Measurements from ENCODE around the gene MYRIP.
A peak's percentile ranks its signal among the peaks of the same experiment; 100 is the strongest.
"Not testable (repeated sequence)": the region's sequence is repeated elsewhere in the genome, so short reads cannot be mapped to it uniquely, and the experiment has no call there.

MYRIP gene

GRCh38 chr3:40268802-40269524, 459.6 kb downstream of the MYRIP start:
- no peak for DNase-seq (ENCODE audit: low read depth, low spot score)

DNA sequence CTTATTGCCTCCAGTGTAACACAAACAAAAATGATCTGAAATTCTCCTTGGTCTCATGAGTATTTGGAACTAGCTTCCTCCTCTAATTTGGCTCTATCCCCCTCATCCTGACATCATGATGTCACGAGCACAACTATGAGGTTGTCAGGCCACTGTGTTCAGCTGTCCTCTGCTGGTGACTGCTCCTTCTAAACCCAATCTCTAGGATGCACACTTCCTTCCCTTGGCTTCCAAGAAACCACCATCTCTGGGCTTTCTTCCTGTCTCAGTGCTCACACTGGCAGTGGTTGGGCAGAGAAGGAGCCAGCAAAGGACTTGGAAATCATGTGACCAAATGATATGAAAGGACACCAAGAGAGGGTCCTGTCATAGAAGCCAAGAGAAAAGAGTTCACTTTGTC, 469.4 kb downstream of the MYRIP start:
- DNase-seq (ENCODE audit: low read depth, low spot score) = no peak
- no peak overlapping the region for H3K4me3 ChIP-seq (ENCODE audit: low read length)

More at GRCh38 chr3:40268802-40269524, 459.6 kb downstream of the MYRIP start:
- H3K4me3 ChIP-seq (ENCODE audit: low read length) = no peak overlapping the region

DNA sequence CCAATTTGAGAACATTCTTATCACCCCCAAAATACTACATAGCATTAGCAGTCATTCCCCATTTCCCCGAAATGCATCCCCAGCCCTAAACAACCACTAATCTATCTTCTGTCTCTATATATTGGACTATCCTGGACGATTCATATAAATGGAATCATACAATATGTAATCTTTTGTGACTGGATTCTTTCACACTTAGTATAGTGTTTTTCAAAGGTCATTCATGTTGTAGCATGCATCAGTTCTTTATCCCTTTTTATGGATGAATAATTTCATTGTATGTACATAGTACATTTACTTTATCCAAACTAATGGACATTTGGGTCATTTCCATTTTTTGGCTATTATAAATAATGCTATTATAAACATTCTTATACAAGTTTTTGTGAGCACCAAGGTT, 472.6 kb downstream of the MYRIP start:
- no peak overlapping the region for H3K4me3 ChIP-seq (ENCODE audit: low read length)
- no peak for DNase-seq (ENCODE audit: low read depth, low spot score)

DNA sequence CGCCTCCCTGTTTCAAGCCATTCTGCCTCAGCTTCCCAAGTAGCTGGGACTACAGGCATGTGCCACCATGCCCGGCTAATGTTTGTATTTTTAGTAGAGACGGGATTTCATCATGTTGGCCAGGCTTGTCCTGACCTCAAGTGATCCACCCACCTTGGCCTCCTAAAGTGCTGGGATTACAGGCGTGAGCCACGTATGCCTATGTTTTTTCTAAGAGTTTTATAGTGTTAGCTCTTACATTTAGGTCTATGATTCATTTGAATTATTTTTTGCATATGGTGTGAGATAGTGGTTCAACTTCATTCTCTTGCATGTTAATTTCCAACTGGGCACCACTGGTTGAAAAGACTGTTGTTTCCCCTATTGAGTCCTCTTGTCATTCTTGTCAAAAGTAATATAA, 473.6 kb downstream of the MYRIP start:
- not testable (repeated sequence) for DNase-seq (ENCODE audit: low read depth, low spot score)

DNA sequence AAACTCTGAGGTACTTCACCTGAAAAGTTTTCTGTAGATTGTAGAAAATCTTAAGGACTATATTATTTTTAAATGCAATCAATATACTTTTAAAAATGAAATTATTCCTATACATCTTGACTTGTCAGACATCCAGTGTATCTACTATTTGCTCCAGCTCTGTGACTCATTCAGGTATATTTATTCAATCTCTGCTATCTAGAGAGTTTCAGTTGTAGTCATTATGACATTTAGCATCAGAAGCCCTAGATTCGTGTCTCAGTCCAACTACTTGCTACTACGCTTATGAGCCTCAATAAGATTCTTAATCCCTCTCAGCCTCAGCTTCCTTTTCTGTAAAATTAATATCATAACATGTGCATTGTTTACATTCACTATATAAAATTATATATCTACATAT, 477.8 kb downstream of the MYRIP start:
- DNase-seq (ENCODE audit: low read depth, low spot score) = no peak
- H3K4me3 ChIP-seq (ENCODE audit: low read length) = no peak overlapping the region

More for the DNA sequence above, 473.6 kb downstream of the MYRIP start:
- not testable (repeated sequence) for H3K4me3 ChIP-seq (ENCODE audit: low read length)

- no peak for DNase-seq (ENCODE audit: low read depth, low spot score)
- H3K4me3 ChIP-seq (ENCODE audit: low read length) = no peak overlapping the region
Observed at GRCh38 chr3:40290396-40290795, 481.0 kb downstream of the MYRIP start.

GRCh38 chr3:40291471-40291870, 482.1 kb downstream of the MYRIP start:
- H3K4me3 ChIP-seq (ENCODE audit: low read length) = no peak overlapping the region
- no peak for DNase-seq (ENCODE audit: low read depth, low spot score)

- DNase-seq (ENCODE audit: low read depth, low spot score) = no peak
- H3K4me3 ChIP-seq (ENCODE audit: low read length) = no peak overlapping the region
Observed at GRCh38 chr3:40292637-40293349, 483.4 kb downstream of the MYRIP start.

GRCh38 chr3:40294434-40294833, 485.0 kb downstream of the MYRIP start:
- no peak for DNase-seq (ENCODE audit: low read depth, low spot score)
- no peak overlapping the region for H3K4me3 ChIP-seq (ENCODE audit: low read length)

- no peak overlapping the region for H3K4me3 ChIP-seq (ENCODE audit: low read length)
- DNase-seq (ENCODE audit: low read depth, low spot score) = no peak
Observed at GRCh38 chr3:40298075-40298474, 488.7 kb downstream of the MYRIP start.

- no peak overlapping the region for H3K4me3 ChIP-seq (ENCODE audit: low read length)
- no peak for DNase-seq (ENCODE audit: low read depth, low spot score)
Observed at GRCh38 chr3:40299130-40299720, 489.8 kb downstream of the MYRIP start.

DNA sequence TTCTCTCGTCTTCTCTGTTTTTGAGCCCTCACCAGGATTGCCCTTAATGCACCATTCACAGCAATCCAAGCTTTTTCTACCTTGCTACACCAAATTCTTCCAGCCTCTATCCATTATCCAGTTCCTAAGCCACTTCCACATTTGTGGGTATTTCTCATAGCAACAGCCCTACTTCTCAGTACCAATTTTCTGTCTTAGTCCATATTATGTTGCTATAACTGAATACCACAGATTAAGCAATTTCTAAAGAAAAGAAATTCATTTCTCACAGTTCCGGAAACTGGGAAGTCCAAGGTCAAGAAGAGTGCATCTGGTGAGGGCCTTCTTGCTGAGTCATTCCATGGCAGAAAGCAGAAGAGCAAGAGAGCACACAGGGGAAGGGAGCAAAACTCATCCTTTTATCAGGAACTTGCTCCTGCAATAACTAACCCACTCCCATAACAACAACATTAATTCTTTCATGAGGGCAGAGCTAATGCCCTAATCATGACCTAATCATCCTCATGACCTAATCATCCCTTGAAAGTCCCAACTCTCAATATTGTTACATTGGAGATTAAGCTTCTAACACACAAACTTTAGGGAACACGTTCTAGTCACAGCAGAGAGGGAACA, 490.4 kb downstream of the MYRIP start:
- DNase-seq (ENCODE audit: low read depth, low spot score) = no peak
- H3K4me3 ChIP-seq (ENCODE audit: low read length) = no peak overlapping the region

GRCh38 chr3:40302784-40303183, 493.4 kb downstream of the MYRIP start:
- no peak for DNase-seq (ENCODE audit: low read depth, low spot score)
- no peak overlapping the region for H3K4me3 ChIP-seq (ENCODE audit: low read length)

GRCh38 chr3:40304352-40304751, 494.9 kb downstream of the MYRIP start:
- DNase-seq (ENCODE audit: low read depth, low spot score) = no peak
- H3K4me3 ChIP-seq (ENCODE audit: low read length) = no peak overlapping the region

GRCh38 chr3:40306336-40306735, 496.9 kb downstream of the MYRIP start:
- no peak overlapping the region for H3K4me3 ChIP-seq (ENCODE audit: low read length)
- DNase-seq (ENCODE audit: low read depth, low spot score) = no peak

GRCh38 chr3:40307176-40307575, 497.8 kb downstream of the MYRIP start:
- no peak for DNase-seq (ENCODE audit: low read depth, low spot score)
- H3K4me3 ChIP-seq (ENCODE audit: low read length) = no peak overlapping the region

DNA sequence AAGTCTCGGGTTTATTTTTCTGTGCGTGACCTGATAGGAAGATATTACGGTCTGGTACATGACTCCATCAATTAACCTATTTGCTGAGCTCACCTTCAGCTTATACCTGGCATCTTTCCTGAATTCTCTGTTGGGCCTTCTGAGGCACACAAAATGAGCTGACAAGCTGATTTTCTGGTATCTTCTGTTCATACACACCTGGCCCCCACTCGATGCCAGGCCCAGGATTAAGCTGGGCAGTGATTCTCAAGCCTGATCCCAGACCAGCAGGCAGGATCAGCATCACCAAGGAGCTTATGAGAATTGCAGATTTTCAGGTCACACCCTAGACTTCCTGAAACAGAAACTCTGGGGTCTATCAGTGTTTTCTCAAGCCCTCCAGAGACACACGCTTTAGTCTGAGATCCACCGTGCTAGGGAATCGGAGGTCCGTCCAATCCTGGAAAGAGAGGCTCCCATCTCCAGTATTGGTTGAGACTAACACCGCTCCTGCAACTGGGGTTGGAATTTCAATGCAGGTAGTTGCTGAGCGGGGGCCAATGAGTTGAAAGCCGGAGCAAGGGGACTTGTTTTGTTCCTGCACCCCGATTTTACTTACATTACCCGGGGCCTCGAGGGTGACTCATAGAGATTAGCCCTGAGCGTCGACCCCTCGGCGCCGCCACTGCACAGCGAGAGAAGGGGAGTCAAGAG, 499.5 kb downstream of the MYRIP start:
- peak; percentile 12 for DNase-seq (ENCODE audit: low read depth, low spot score)
- peak overlapping the region; percentile 75 for H3K4me3 ChIP-seq (ENCODE audit: low read length)

DNA sequence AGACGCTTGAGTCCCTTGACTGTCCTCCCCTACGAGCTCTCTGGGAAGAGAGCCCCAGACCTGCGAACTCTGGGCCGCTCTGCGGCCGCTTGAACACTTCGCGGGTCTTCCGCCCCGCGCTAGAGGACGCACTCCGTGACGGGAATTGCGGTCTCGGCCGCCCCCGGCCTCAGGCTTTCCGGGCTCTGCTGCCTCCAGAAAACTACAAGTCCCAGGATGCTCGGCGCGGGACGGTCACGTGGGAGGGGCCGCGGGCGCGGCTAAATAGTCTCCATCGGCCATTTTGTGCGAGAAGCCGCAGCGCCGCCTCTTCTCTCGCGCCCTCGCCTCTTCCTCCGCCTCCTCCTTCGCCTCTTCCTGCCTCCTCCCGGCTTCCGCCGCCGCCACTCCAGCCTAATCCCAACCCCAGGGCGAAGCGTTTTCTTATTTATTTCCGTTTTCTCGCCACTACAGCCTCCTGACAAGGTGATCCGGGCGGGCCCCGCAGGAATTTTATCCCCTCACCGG, 500.1 kb downstream of the MYRIP start, which contains the start of gene EIF1B:
Gene EIF1B, plus strand, starts transcription at position 290 of the 507 bp plus-strand sequence. CDS start 235 bp downstream, outside the sequence.
- H3K4me3 ChIP-seq (ENCODE audit: low read length) = peak within 1 kb of the TSS; percentile 75
- peak; percentile 96 for DNase-seq (ENCODE audit: low read depth, low spot score)
